Natural killer cell (primary cell): Measurements from ENCODE around the gene POLE3. TPM values are rescaled to one million over a fixed set of nuclear protein-coding genes. Genes with fewer than 3 reads are reported as not detected.
A peak's percentile ranks its signal among the peaks of the same experiment; 100 is the strongest.
"Not testable (repeated sequence)": the region's sequence is repeated elsewhere in the genome, so short reads cannot be mapped to it uniquely, and the experiment has no call there.

Experiments
- ATAC-seq, 3 donors: fragments of 150-1000 bp in 2 of 3; fragments of 200-7000 bp in 1 of 3; cut with Tn5 transposase; 1 replicate in 1 of 3; 2 replicates in 2 of 3; pipeline ENCODE4 v1.10.0; 2021; ENCODE audit warnings: mild to moderate bottlenecking in 2 of 3, moderate library complexity in 2 of 3
- DNase-seq, 2 donors: peaks; one replicate each; pipeline versions ENCODE4 v3.0.0 to v3.0.0-alpha.2; 2013 to 2021; ENCODE audit warnings: mixed read lengths in 1 of 2
- H3K27ac ChIP-seq: one replicate; pipeline ENCODE4 v1.5.1; 2013; ENCODE audit warnings: mild to moderate bottlenecking, low read length
- H3K27me3 ChIP-seq: one replicate; pipeline ENCODE4 v1.6.1; 2013; ENCODE audit warnings: low read length; ENCODE audit not compliant: control insufficient read depth, insufficient read depth
- H3K36me3 ChIP-seq: one replicate; pipeline ENCODE4 v1.6.1; 2013; ENCODE audit warnings: low read length; ENCODE audit not compliant: control insufficient read depth, insufficient read depth
- H3K4me1 ChIP-seq: one replicate; pipeline ENCODE4 v1.6.1; 2013; ENCODE audit warnings: low read length; ENCODE audit not compliant: control insufficient read depth, insufficient read depth
- H3K4me3 ChIP-seq: one replicate; pipeline ENCODE4 v1.5.1; 2013; ENCODE audit warnings: low read length
- H3K9me3 ChIP-seq: one replicate; pipeline ENCODE4 v1.6.1; 2013; ENCODE audit warnings: low read length; ENCODE audit not compliant: control insufficient read depth, insufficient read depth
- H3K27ac Mint-ChIP-seq, 2 donors: one replicate each; pipeline ENCODE4 v1.8.0; 2022; ENCODE audit warnings: mild to moderate bottlenecking in 2 of 2, mixed read lengths in 2 of 2, moderate library complexity in 1 of 2
- H3K27me3 Mint-ChIP-seq, 2 donors: one replicate each; pipeline ENCODE4 v1.8.0; 2022; ENCODE audit warnings: low read depth in 2 of 2, mixed read lengths in 2 of 2
- H3K36me3 Mint-ChIP-seq: one replicate; pipeline ENCODE4 v1.8.0; 2022; ENCODE audit warnings: mixed read lengths
- H3K4me1 Mint-ChIP-seq, 2 donors: one replicate each; pipeline ENCODE4 v1.8.0; 2022; ENCODE audit warnings: mixed read lengths in 2 of 2
- H3K4me3 Mint-ChIP-seq: one replicate; pipeline ENCODE4 v1.8.0; 2022; ENCODE audit warnings: mild to moderate bottlenecking, moderate library complexity, mixed read lengths
- H3K9me3 Mint-ChIP-seq, 2 donors: one replicate each; pipeline ENCODE4 v1.8.0; 2022; ENCODE audit warnings: mixed read lengths in 2 of 2
- WGBS: methylation state at CpG from one replicate; pipeline ENCODE4 v1.1.7; 2013; ENCODE audit warnings: missing lambda C conversion rate; ENCODE audit not compliant: insufficient coverage; 5-methylcytosine and 5-hydroxymethylcytosine counted together
- intact Hi-C: fragments of 100-400 bp; cut with micrococcal nuclease; formaldehyde crosslinking; loops from one replicate; pipeline ENCODE4 v1.14.2; 2022
- total RNA-seq, 4 donors: library from RNA; stranded (reverse); fragments of 120-200 nt in 1 of 4; gene quantifications; one replicate each; pipeline versions ENCODE4 v1.2.3 to v1.2.4, GENCODE V29; 2013 to 2022
- TF ChIP-seq, protein P1 (sequence below): fragments of 200-600 bp; IDR thresholded peaks from one replicate; pipeline ENCODE4 v1.8.0; 2022; ENCODE audit warnings: antibody characterized with exemption

The POLE3 gene
- total RNA-seq, 3 donors from 2014 or later (not counting 1 experiment from before 2014, with no cell fraction given) = 59.2 to 66.7 (median 62.2) TPM

DNA sequence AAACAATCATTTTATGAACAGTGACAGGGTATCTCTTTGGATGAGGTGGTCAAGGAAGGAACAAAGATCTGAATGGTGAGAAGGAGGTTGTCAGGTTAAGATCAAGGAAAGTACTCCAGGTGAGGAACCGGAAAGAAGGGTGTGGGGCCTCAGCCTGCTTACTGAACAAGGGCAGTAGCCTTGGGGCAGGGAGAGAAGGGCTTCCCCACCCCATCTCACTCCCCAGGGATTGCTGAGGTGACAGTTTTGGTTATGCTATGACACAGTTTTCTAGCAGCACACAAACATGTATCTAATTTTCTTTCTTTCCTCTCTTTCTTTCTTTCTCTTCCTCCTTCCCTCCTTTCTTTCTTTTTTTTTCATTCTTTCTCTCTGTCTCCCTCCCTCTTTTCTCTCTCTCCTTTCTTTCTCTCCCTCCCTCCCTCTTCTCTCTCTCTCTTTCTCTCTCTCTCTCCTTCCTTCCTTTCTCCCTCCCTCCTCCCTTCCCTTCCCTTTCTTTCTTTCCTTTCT lies 29.6 kb downstream of the POLE3 start:
- Histone ChIP-seq H3K27ac (no peak overlapping the region), H3K9me3 (no peaks in the 10 kb centered on the region), H3K36me3 (no peaks in the 10 kb centered on the region), H3K4me3 (no peak overlapping the region), H3K4me1 (peaks cover 12% of the 10 kb centered on the region), H3K27me3 (no peaks in the 10 kb centered on the region)
- TF ChIP-seq, protein P1, sequence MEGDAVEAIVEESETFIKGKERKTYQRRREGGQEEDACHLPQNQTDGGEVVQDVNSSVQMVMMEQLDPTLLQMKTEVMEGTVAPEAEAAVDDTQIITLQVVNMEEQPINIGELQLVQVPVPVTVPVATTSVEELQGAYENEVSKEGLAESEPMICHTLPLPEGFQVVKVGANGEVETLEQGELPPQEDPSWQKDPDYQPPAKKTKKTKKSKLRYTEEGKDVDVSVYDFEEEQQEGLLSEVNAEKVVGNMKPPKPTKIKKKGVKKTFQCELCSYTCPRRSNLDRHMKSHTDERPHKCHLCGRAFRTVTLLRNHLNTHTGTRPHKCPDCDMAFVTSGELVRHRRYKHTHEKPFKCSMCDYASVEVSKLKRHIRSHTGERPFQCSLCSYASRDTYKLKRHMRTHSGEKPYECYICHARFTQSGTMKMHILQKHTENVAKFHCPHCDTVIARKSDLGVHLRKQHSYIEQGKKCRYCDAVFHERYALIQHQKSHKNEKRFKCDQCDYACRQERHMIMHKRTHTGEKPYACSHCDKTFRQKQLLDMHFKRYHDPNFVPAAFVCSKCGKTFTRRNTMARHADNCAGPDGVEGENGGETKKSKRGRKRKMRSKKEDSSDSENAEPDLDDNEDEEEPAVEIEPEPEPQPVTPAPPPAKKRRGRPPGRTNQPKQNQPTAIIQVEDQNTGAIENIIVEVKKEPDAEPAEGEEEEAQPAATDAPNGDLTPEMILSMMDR = no peak
- no peak for DNase-seq
- 60% methylated on average over 1 of the region's 1 CpG for WGBS
- H3K27me3 Mint-ChIP-seq = no peaks in the 10 kb centered on the region
- no peak for ATAC-seq
- no peak overlapping the region for H3K4me3 Mint-ChIP-seq
- intact Hi-C loops = no loop called here
- H3K36me3 Mint-ChIP-seq = no peaks in the 10 kb centered on the region
- H3K9me3 Mint-ChIP-seq = no peaks in the 10 kb centered on the region
- peak overlapping the region in 1 of 2 donors; percentile 1 for H3K27ac Mint-ChIP-seq
- peaks cover 0 to under 1% of the 10 kb centered on the region in 2 donors for H3K4me1 Mint-ChIP-seq

DNA sequence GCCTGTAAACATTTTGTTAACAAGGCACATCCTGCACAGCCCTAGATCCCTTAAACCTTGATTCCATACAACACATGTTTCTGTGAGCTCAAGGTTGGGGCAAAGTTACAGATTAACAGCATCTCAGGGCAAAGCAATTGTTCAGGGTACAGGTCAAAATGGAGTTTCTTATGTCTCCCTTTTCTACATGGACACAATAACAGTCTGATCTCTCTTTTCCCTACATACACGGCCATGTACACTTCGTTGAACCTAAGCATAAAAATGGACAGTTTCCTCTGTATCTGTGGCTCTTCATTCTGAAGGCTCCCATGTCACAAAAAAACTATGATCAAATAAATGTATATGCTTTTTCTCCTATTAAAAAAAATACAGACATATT lies 30.7 kb downstream of the POLE3 start:
- H3K4me3 ChIP-seq, H3K27ac ChIP-seq, H3K27ac Mint-ChIP-seq, DNase-seq, H3K36me3 Mint-ChIP-seq, ATAC-seq, H3K36me3 ChIP-seq, H3K9me3 ChIP-seq, H3K27me3 Mint-ChIP-seq, H3K27me3 ChIP-seq, H3K9me3 Mint-ChIP-seq, H3K4me3 Mint-ChIP-seq, intact Hi-C loops: not testable (repeated sequence)
- peaks cover 21% of the 10 kb centered on the region for H3K4me1 ChIP-seq
- peaks cover 6 to 11% of the 10 kb centered on the region in 2 donors for H3K4me1 Mint-ChIP-seq
- 84% methylated on average over 2 of the region's 2 CpGs for WGBS

DNA sequence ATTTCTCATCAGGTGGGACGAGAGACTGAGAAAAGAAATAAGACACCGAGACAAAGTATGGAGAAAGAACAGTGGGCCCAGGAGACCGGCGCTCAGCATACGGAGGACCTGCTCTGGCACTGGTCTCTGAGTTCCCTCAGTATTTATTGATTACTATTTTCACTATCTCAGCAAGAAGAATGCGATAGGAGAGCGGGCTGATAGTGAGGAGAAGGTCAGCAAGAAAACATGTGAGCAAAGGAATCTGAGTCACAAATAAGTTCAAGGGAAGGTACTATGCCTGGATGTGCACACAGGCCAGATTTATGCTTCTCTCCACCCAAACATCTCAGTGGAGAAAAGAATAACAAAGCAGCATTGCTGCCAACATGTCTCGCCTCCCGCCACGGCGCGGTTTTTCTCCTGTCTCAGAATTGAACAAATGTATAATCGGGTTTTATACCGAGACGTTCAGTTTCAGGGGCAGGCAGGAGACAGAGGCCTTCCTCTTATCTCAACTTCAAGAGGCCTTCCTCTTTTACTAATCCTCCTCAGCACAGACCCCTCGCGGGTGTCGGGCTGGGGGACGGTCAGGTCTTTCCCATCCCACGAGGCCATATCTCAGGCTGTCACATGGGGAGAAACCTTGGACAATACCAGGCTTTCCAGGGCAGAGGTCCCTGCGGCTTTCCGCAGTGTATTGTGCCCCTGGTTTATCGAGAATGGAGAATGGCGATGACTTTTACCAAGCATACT lies 31.2 kb downstream of the POLE3 start:
- ATAC-seq, H3K4me3 ChIP-seq, H3K9me3 ChIP-seq, H3K27me3 Mint-ChIP-seq, H3K27me3 ChIP-seq, intact Hi-C loops, DNase-seq, H3K9me3 Mint-ChIP-seq, H3K4me3 Mint-ChIP-seq, H3K27ac ChIP-seq, H3K36me3 ChIP-seq, H3K36me3 Mint-ChIP-seq: not testable (repeated sequence)
- peaks cover 6 to 17% of the 10 kb centered on the region in 2 donors for H3K4me1 Mint-ChIP-seq
- H3K4me1 ChIP-seq = peaks cover 21% of the 10 kb centered on the region
- peak overlapping the region; percentile 21 to 27 for H3K27ac Mint-ChIP-seq
- WGBS = 79% methylated on average over 24 of the region's 24 CpGs

DNA sequence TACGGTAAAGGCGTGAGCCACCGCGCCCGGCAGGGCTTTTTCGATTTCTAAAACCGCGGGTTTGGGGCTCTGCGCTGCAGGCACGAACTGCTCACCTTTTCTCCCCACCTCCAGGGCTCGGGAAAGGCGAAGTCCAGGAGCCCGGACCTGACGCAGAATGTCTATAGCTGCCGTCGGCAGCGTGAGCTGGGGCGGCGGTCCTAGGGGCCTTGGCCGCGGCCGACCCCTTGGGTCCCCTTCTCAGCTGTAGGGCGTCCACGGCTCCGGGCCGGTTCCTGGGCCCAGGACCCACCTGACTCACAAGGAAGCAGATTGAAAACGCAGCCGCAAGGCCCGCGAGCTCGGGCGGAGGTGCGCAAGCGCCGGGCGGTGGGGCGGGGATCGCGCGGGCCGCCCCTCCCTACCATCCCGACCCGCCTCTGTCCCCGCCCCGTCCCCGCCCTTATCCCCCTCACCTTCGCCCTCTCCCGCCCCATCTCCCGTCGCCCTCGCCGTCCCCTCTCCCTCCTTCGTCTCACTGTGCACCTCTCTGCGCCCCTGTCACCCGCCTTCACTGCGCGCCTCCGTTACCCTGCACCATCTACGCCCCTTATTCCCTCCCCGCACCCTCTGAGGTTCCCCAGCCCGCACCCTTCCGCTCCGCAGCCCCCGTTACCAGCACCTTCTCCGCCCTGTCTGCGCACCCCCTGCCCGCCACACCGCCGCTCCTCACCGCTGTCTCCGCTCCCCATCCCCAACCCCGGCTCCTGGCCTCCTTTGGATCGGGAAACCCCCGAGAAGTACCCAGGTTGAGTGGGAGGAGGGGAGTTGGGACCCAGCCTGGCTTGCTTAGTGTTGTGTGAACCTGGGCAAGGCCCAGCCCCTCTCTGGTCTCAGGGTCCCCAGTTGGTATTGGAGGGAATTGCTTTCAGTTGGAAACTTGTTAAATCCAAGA lies 33.6 kb downstream of the POLE3 start, which contains the start of gene HDHD3:
Gene HDHD3 (minus strand): TSS at position 353 of the 934 bp plus-strand sequence. CDS start 2,632 bp downstream, outside the sequence.
- Histone ChIP-seq H3K36me3 (peaks cover 17% of the 10 kb centered on the region), H3K27me3 (no peaks in the 10 kb centered on the region), H3K27ac (peak within 1 kb of the TSS; percentile 59), H3K4me1 (peaks cover 21% of the 10 kb centered on the region), H3K4me3 (peak within 1 kb of the TSS; percentile 78), H3K9me3 (no peaks in the 10 kb centered on the region)
- peak within 1 kb of the TSS; percentile 88 for H3K4me3 Mint-ChIP-seq
- peak within 1 kb of the TSS; percentile 43 to 84 for H3K27ac Mint-ChIP-seq
- H3K36me3 Mint-ChIP-seq = no peaks in the 10 kb centered on the region
- peaks cover 6 to 17% of the 10 kb centered on the region in 2 donors for H3K4me1 Mint-ChIP-seq
- under 1% methylated on average over 71 of the region's 74 CpGs for WGBS
- intact Hi-C loops = no loop called here
- DNase-seq (peak; percentile 55 to 90), ATAC-seq (peak; percentile 89 to 96 (median 92))
- H3K27me3 Mint-ChIP-seq = no peaks in the 10 kb centered on the region
- TF ChIP-seq, protein P1 = no peak
- H3K9me3 Mint-ChIP-seq = no peaks in the 10 kb centered on the region
